K562 (cell line): ENCODE measurements around the gene MGAT1. TPM values are rescaled to one million over a fixed set of nuclear protein-coding genes. Genes with fewer than 3 reads are reported as not detected.
"Not testable (repeated sequence)": the region's sequence is repeated elsewhere in the genome, so short reads cannot be mapped to it uniquely, and the experiment has no call there.

Source experiments
- ARNT ChIP-seq, 2 experiments: fragments of 450-650 bp; IDR thresholded peaks; 2 replicates each; pipeline ENCODE4 v1.6.1; 2016; ENCODE audit warnings: mild to moderate bottlenecking in 1 of 2
- ATF3 ChIP-seq, 2 experiments: fragments of 450-650 bp in 1 of 2; sonication (generic) in 1 of 2; formaldehyde crosslinking in 1 of 2; IDR thresholded peaks in 1 of 2; conservative IDR thresholded peaks in 1 of 2; 2 replicates each; pipeline versions ENCODE4 v1.6.1 to v1.8.1; 2016 to 2023; ENCODE audit warnings: mild to moderate bottlenecking in 2 of 2, moderate library complexity in 2 of 2, inconsistent platforms in 1 of 2, missing genetic modification reagents in 1 of 2
- BHLHE40 ChIP-seq: IDR thresholded peaks from 2 replicates; pipeline ENCODE4 v1.6.1; 2011; ENCODE audit warnings: low read length, improper control_type of control experiment
- CBFA2T3 ChIP-seq: fragments of 450-650 bp; IDR thresholded peaks from 2 replicates; pipeline ENCODE4 v1.6.1; 2017
- CREM ChIP-seq: IDR thresholded peaks from 2 replicates; pipeline ENCODE4 v1.6.1; 2014; ENCODE audit warnings: antibody characterized with exemption, low read depth
- DPF2 ChIP-seq: fragments of 450-650 bp; IDR thresholded peaks from 2 replicates; pipeline ENCODE4 v1.6.1; 2016
- EHMT2 ChIP-seq: fragments of 450-650 bp; IDR thresholded peaks from 2 replicates; pipeline ENCODE4 v1.6.1; 2018; ENCODE audit warnings: antibody characterized with exemption
- HDAC1 ChIP-seq, 2 experiments: fragments of 450-650 bp; IDR thresholded peaks; 2 replicates each; pipeline ENCODE4 v1.6.1; 2016 to 2017; ENCODE audit warnings: inconsistent platforms in 1 of 2, mild to moderate bottlenecking in 1 of 2, moderate library complexity in 1 of 2
- HMGN3 ChIP-seq: IDR thresholded peaks from 2 replicates; pipeline ENCODE4 v1.6.1; 2011; ENCODE audit warnings: borderline replicate concordance, low read depth, mild to moderate bottlenecking, mixed read lengths, low read length; ENCODE audit not compliant: insufficient read length; ENCODE audit errors: extremely low read depth
- MTA3 ChIP-seq: fragments of 450-650 bp; formaldehyde crosslinking; IDR thresholded peaks from 2 replicates; pipeline ENCODE4 v1.6.1; 2017; ENCODE audit warnings: mild to moderate bottlenecking, borderline replicate concordance
- MYC ChIP-seq, 2 experiments: fragments of 250-450 bp in 1 of 2; sonication (Bioruptor Pico) in 1 of 2; IDR thresholded peaks; 2 replicates each; pipeline versions ENCODE4 v1.5.1 to v1.6.1; 2012 to 2021; ENCODE audit warnings: low read depth in 2 of 2, borderline replicate concordance in 1 of 2, improper control_type of control experiment in 1 of 2, low read length in 1 of 2, mild to moderate bottlenecking in 1 of 2, moderate library complexity in 1 of 2
- NCOA2 ChIP-seq, 2 experiments: fragments of 450-650 bp; IDR thresholded peaks; 2 replicates each; pipeline ENCODE4 v1.6.1; 2018; ENCODE audit warnings: mild to moderate bottlenecking in 2 of 2, moderate library complexity in 1 of 2; ENCODE audit not compliant: partially characterized antibody in 2 of 2
- PHB2 ChIP-seq: fragments of 450-650 bp; IDR thresholded peaks from 2 replicates; pipeline ENCODE4 v1.6.1; 2017; ENCODE audit warnings: low read depth
- PML ChIP-seq: IDR thresholded peaks from 2 replicates; pipeline ENCODE4 v1.6.1; 2012; ENCODE audit warnings: low read length, inconsistent platforms
- PYGO2 ChIP-seq: fragments of 450-650 bp; IDR thresholded peaks from 2 replicates; pipeline ENCODE4 v1.6.1; 2016; ENCODE audit warnings: mild to moderate bottlenecking, missing genetic modification characterization, moderate library complexity, missing compliant biosample characterization
- SMARCC2 ChIP-seq: fragments of 450-650 bp; IDR thresholded peaks from 2 replicates; pipeline ENCODE4 v1.6.1; 2017; ENCODE audit warnings: antibody characterized with exemption, moderate library complexity, mild to moderate bottlenecking, low read depth
- TAL1 ChIP-seq: fragments of 450-650 bp; IDR thresholded peaks from 2 replicates; pipeline ENCODE4 v1.6.1; 2016; ENCODE audit warnings: mild to moderate bottlenecking
- TBL1XR1 ChIP-seq, 2 experiments: IDR thresholded peaks; 2 replicates each; pipeline ENCODE4 v1.6.1; 2012; ENCODE audit warnings: improper control_type of control experiment in 2 of 2, low read length in 2 of 2, mild to moderate bottlenecking in 1 of 2
- TRIM24 ChIP-seq, 2 experiments: fragments of 450-650 bp; IDR thresholded peaks; 2 replicates each; pipeline ENCODE4 v1.6.1; 2016
- polyA plus RNA-seq, 8 experiments: library from polyadenylated mRNA; depleted of rRNA in 4 of 8; stranded (reverse) in 5 of 8; unstranded in 3 of 8; fragments of >200 nt; fragmentation: Nextera tagmentation in 2 of 8; fragmentation: Illumina TruSeq in 1 of 8; extraction: Ambion mirVana in 2 of 8; extraction: Trizol in 1 of 8; gene quantifications; 2 replicates each; pipeline versions ENCODE4 v1.2.1 to v1.2.3, GENCODE V29; 2011 to 2014; ENCODE audit warnings: inconsistent platforms in 1 of 8, missing spikeins in 1 of 8
- total RNA-seq, 7 experiments: library from RNA; depleted of rRNA in 6 of 7; stranded (reverse); fragments of >200 nt in 6 of 7; fragmentation: Illumina TruSeq in 2 of 7; extraction: Trizol in 2 of 7; gene quantifications; 2 replicates each; pipeline versions ENCODE4 v1.2.1 to v1.2.3, GENCODE V29; 2011 to 2021; ENCODE audit warnings: low replicate concordance in 1 of 7
- TF ChIP-seq, protein P1 (sequence below), 2 experiments: fragments of 150-350 bp in 1 of 2; IDR thresholded peaks; 2 replicates each; pipeline ENCODE4 v1.6.1; 2012 to 2016; ENCODE audit warnings: low read depth in 2 of 2, low read length in 2 of 2, mild to moderate bottlenecking in 1 of 2, moderate library complexity in 1 of 2
- TF ChIP-seq, protein P2 (sequence below): IDR thresholded peaks from 2 replicates; pipeline ENCODE4 v1.6.1; 2014; ENCODE audit warnings: antibody characterized with exemption

Gene MGAT1
- total and polyA plus RNA-seq, 9 of the 15 experiments (the other 6 are each of a cell fraction or from before 2014, with no cell fraction given) = 3.9 to 82.7 (median 44.5) TPM

DNA sequence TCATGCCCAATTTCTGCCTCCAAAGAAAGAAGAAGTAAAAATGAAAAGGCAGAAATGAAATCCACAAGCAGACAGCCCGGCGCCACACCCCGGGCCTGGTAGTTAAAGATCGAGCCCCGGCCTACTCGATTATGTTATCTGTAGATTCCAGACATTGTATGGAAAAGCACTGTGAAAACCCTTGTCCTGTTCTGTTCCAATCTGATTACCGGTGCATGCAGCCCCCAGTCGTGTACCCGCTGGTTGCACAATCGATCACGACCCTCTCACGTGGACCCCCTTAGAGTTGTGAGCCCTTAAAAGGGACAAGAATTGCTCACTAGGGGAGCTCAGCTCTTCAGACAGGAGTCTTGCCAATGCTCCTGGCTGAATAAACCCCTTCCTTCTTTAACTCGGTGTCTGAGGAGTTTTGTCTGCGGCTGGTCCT lies 20.7 kb downstream of the MGAT1 start (continued):
- TF ChIP-seq PML = peak; percentile 79
- TF ChIP-seq ATF3 (IDR thresholded peaks at IDR 0.05) = peak; percentile 75
- not testable (repeated sequence) for TF ChIP-seq ATF3 (CRISPR knock-in tag; conservative IDR thresholded peaks at IDR 0.05); MYC (CRISPR knock-in tag; IDR thresholded peaks at IDR 0.05; ENCODE audit: borderline replicate concordance, low read depth)
- peak; percentile 97 for TF ChIP-seq TAL1
- TF ChIP-seq ARNT (IDR thresholded peaks at IDR 0.05) = peak; percentile 74 to 90; a peak in 3 of 4 replicates
- peak; percentile 96 for TF ChIP-seq CBFA2T3
- peak; percentile 9 to 57 for TF ChIP-seq NCOA2 (IDR thresholded peaks at IDR 0.05; ENCODE audit: partially characterized antibody in 2 of 2)
- peak; percentile 89 for TF ChIP-seq MTA3
- TF ChIP-seq, protein P1, sequence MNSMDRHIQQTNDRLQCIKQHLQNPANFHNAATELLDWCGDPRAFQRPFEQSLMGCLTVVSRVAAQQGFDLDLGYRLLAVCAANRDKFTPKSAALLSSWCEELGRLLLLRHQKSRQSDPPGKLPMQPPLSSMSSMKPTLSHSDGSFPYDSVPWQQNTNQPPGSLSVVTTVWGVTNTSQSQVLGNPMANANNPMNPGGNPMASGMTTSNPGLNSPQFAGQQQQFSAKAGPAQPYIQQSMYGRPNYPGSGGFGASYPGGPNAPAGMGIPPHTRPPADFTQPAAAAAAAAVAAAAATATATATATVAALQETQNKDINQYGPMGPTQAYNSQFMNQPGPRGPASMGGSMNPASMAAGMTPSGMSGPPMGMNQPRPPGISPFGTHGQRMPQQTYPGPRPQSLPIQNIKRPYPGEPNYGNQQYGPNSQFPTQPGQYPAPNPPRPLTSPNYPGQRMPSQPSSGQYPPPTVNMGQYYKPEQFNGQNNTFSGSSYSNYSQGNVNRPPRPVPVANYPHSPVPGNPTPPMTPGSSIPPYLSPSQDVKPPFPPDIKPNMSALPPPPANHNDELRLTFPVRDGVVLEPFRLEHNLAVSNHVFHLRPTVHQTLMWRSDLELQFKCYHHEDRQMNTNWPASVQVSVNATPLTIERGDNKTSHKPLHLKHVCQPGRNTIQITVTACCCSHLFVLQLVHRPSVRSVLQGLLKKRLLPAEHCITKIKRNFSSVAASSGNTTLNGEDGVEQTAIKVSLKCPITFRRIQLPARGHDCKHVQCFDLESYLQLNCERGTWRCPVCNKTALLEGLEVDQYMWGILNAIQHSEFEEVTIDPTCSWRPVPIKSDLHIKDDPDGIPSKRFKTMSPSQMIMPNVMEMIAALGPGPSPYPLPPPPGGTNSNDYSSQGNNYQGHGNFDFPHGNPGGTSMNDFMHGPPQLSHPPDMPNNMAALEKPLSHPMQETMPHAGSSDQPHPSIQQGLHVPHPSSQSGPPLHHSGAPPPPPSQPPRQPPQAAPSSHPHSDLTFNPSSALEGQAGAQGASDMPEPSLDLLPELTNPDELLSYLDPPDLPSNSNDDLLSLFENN (IDR thresholded peaks at IDR 0.05; ENCODE audit: low read depth in 2 of 2, low read length in 2 of 2) = peak in 1 of 2 experiments; percentile 90; a peak in 2 of 4 replicates
- TF ChIP-seq HMGN3 = peak; percentile 17
- peak; percentile 48 for TF ChIP-seq CREM
- TF ChIP-seq, protein P2, sequence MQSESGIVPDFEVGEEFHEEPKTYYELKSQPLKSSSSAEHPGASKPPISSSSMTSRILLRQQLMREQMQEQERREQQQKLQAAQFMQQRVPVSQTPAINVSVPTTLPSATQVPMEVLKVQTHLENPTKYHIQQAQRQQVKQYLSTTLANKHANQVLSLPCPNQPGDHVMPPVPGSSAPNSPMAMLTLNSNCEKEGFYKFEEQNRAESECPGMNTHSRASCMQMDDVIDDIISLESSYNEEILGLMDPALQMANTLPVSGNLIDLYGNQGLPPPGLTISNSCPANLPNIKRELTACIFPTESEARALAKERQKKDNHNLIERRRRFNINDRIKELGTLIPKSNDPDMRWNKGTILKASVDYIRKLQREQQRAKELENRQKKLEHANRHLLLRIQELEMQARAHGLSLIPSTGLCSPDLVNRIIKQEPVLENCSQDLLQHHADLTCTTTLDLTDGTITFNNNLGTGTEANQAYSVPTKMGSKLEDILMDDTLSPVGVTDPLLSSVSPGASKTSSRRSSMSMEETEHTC = 0 out of 2 replicates have a peak, but pooled peaks have one; percentile 32
- TF ChIP-seq MYC (IDR thresholded peaks at IDR 0.05; ENCODE audit: low read depth, low read length) = peak; percentile 49; the same call in 1 of the 2 replicates
- TF ChIP-seq SMARCC2 = peak; percentile 88
- peak in 1 of 2 experiments; percentile 57; a peak in 2 of 4 replicates for TF ChIP-seq TBL1XR1 (IDR thresholded peaks at IDR 0.05; ENCODE audit: low read length in 2 of 2)
- TF ChIP-seq PYGO2 (tag) = peak; percentile 56; the same call in 1 of the 2 replicates
- peak; percentile 59 for TF ChIP-seq BHLHE40
- TF ChIP-seq TRIM24 (IDR thresholded peaks at IDR 0.05) = peak; percentile 98
- peak; percentile 79 for TF ChIP-seq PHB2
- peak; percentile 25; the same call in 1 of the 2 replicates for TF ChIP-seq EHMT2
- TF ChIP-seq DPF2 = peak; percentile 95
- 0 out of 4 replicates have a peak, but pooled peaks of 1 of the 2 experiments have one; percentile 67 for TF ChIP-seq HDAC1 (IDR thresholded peaks at IDR 0.05)
